ENCODE measurements around the gene COL10A1.

- TF ChIP-seq CTCF (IDR thresholded peaks at IDR 0.05; ENCODE audit: insufficient read depth, low read depth, low read length) (no peak), EZH2 (IDR thresholded peaks at IDR 0.05; ENCODE audit: insufficient read depth, low read length) (no peak)
Measured at GRCh38 chr6:116165596-116165995, 39.7 kb upstream of the COL10A1 start.

Measured in astrocyte (in vitro differentiated cells and primary cell).